ENCODE measurements around the gene CES1. TPM values are rescaled to one million over a fixed set of nuclear protein-coding genes. Genes with fewer than 3 reads are reported as not detected.
A peak's percentile ranks its signal among the peaks of the same experiment; 100 is the strongest.
"Not testable (repeated sequence)": the region's sequence is repeated elsewhere in the genome, so short reads cannot be mapped to it uniquely, and the experiment has no call there.

The CES1 gene
- total RNA-seq, 1 donor from 2014 or later, result 29.1 TPM

- TF ChIP-seq CTCF (IDR thresholded peaks at IDR 0.05; ENCODE audit: borderline replicate concordance), result no peak
- Histone ChIP-seq H3K27ac (replicated peaks) (no peak overlapping the region), H3K4me1 (no peaks in the 10 kb centered on the region), H3K36me3 (peaks cover 9% of the 10 kb centered on the region), H3K27me3 (ENCODE audit: low read depth) (peaks cover 62% of the 10 kb centered on the region), H3K9me3 (replicated peaks) (no peaks in the 10 kb centered on the region), H3K4me3 (no peak overlapping the region)
- DNase-seq, result no peak
- intact Hi-C loops (cut with micrococcal nuclease), result no loop called here
These were observed 11.7 kb downstream of the CES1 start for GRCh38 chr16:55821210-55821609.

- Histone ChIP-seq H3K27ac (replicated peaks) (no peak overlapping the region), H3K4me3 (no peak overlapping the region), H3K36me3 (peaks cover 9% of the 10 kb centered on the region), H3K9me3 (replicated peaks) (no peaks in the 10 kb centered on the region), H3K4me1 (no peaks in the 10 kb centered on the region), H3K27me3 (ENCODE audit: low read depth) (peaks cover 61% of the 10 kb centered on the region)
- intact Hi-C loops (cut with micrococcal nuclease), result no loop called here
- no peak for TF ChIP-seq CTCF (IDR thresholded peaks at IDR 0.05; ENCODE audit: borderline replicate concordance)
- no peak for DNase-seq
These were observed 12.3 kb downstream of the CES1 start for GRCh38 chr16:55820615-55821014.

- TF ChIP-seq CTCF (IDR thresholded peaks at IDR 0.05; ENCODE audit: borderline replicate concordance), result no peak
- Histone ChIP-seq H3K27ac (replicated peaks) (no peak overlapping the region), H3K4me1 (no peaks in the 10 kb centered on the region), H3K36me3 (peaks cover 5% of the 10 kb centered on the region), H3K4me3 (no peak overlapping the region), H3K9me3 (replicated peaks) (no peaks in the 10 kb centered on the region), H3K27me3 (ENCODE audit: low read depth) (peaks cover 45% of the 10 kb centered on the region)
- DNase-seq, result no peak
- intact Hi-C loops (cut with micrococcal nuclease), result no loop called here
These were observed 15.5 kb downstream of the CES1 start for GRCh38 chr16:55817236-55817912.

- DNase-seq, result peak; percentile 22
- H3K36me3 ChIP-seq; H3K9me3 ChIP-seq (replicated peaks); H3K4me1 ChIP-seq; intact Hi-C loops (cut with micrococcal nuclease); H3K4me3 ChIP-seq; H3K27ac ChIP-seq (replicated peaks): not testable (repeated sequence)
- H3K27me3 ChIP-seq (ENCODE audit: low read depth), result peaks cover 34% of the 10 kb centered on the region
These were observed 16.7 kb downstream of the CES1 start for GRCh38 chr16:55816222-55816621.

DNA sequence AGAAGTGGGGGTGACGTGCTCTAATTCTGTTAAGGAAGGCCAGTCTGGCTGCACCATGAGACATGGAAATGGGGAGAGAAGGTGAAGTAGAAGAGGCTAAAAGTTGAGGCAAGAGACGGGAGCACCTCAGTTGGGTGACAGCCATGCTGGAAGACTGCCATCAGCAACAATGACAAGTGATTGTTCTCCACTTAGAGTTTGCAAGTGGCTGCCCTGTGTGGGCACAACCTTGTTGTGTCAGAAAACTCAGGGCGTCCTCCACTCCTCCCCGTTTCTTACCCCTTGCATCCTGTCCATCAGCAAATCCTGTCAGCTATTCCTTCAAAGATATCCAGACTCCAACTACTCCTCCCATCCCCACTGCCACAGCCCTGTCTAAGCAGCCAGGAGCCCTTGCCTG lies 17.6 kb downstream of the CES1 start:
- intact Hi-C loops (cut with micrococcal nuclease), result no loop called here

DNA sequence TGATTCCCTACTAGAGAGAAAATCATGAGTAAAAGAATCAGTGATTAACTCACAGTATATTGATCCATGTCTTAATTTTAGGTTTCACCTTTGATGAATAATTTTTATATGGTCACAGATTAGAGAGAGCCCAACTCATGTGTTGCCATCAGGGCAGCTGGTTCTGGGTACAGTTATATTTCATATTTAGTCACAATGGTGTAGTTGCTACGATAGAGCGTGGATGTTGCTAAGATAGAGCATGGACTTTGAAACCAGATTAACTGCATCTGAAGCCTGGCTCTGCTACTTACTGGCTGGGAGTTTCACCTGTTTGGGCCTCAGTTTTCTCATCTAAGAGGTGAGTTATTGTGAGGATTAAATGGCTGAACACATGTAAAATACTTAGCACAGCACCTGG lies 18.7 kb downstream of the CES1 start:
- intact Hi-C loops (cut with micrococcal nuclease); H3K4me1 ChIP-seq; H3K27ac ChIP-seq (replicated peaks); H3K4me3 ChIP-seq; DNase-seq; H3K9me3 ChIP-seq (replicated peaks); H3K36me3 ChIP-seq: not testable (repeated sequence)
- peaks cover 19% of the 10 kb centered on the region for H3K27me3 ChIP-seq (ENCODE audit: low read depth)

More for the DNA sequence above, 17.6 kb downstream of the CES1 start:
- no peaks in the 10 kb centered on the region for H3K9me3 ChIP-seq (replicated peaks)
- peaks cover 26% of the 10 kb centered on the region for H3K27me3 ChIP-seq (ENCODE audit: low read depth)
- TF ChIP-seq CTCF (IDR thresholded peaks at IDR 0.05; ENCODE audit: borderline replicate concordance), result no peak
- H3K36me3 ChIP-seq, result no peaks in the 10 kb centered on the region
- no peak overlapping the region for H3K4me3 ChIP-seq
- H3K27ac ChIP-seq (replicated peaks), result no peak overlapping the region
- H3K4me1 ChIP-seq, result no peaks in the 10 kb centered on the region
- no peak for DNase-seq

GRCh38 chr16:55813730-55814129 lies 19.2 kb downstream of the CES1 start:
- H3K4me1 ChIP-seq; H3K4me3 ChIP-seq; H3K27ac ChIP-seq (replicated peaks); DNase-seq; H3K9me3 ChIP-seq (replicated peaks); H3K36me3 ChIP-seq; intact Hi-C loops (cut with micrococcal nuclease): not testable (repeated sequence)
- peaks cover 16% of the 10 kb centered on the region for H3K27me3 ChIP-seq (ENCODE audit: low read depth)

Measured in left ventricle myocardium inferior (tissue), 1 donor.